ENCODE results near the gene STAC. TPM values are rescaled to one million over a fixed set of nuclear protein-coding genes. Genes with fewer than 3 reads are reported as not detected.

STAC gene
- total RNA-seq, 2 donors from 2014 or later = 0.30 TPM; not detected in 1

- Mint-ChIP-seq H3K4me1 (no peaks in the 10 kb centered on the region), H3K4me3 (no peak overlapping the region), H3K27me3 (peaks cover 26% of the 10 kb centered on the region), H3K27ac (no peak overlapping the region), H3K36me3 (ENCODE audit: low read depth) (no peaks in the 10 kb centered on the region), H3K9me3 (peaks cover 5% of the 10 kb centered on the region)
- no peak for ATAC-seq (replicated peaks)
These were observed 13.9 kb downstream of the STAC start for GRCh38 chr3:36394176-36394575.

GRCh38 chr3:36397841-36398240 lies 17.5 kb downstream of the STAC start:
- no peak overlapping the region for H3K27ac Mint-ChIP-seq
- ATAC-seq (replicated peaks) = no peak
- no peaks in the 10 kb centered on the region for H3K4me1 Mint-ChIP-seq
- no peaks in the 10 kb centered on the region for H3K36me3 Mint-ChIP-seq (ENCODE audit: low read depth)
- H3K27me3 Mint-ChIP-seq = peaks cover 12% of the 10 kb centered on the region
- H3K9me3 Mint-ChIP-seq = peaks cover 5% of the 10 kb centered on the region
- no peak overlapping the region for H3K4me3 Mint-ChIP-seq

- H3K4me1 Mint-ChIP-seq = no peaks in the 10 kb centered on the region
- no peak overlapping the region for H3K4me3 Mint-ChIP-seq
- H3K27ac Mint-ChIP-seq = no peak overlapping the region
- no peak for ATAC-seq (replicated peaks)
- H3K36me3 Mint-ChIP-seq (ENCODE audit: low read depth) = no peaks in the 10 kb centered on the region
- peaks cover 5% of the 10 kb centered on the region for H3K9me3 Mint-ChIP-seq
- peaks cover 5% of the 10 kb centered on the region for H3K27me3 Mint-ChIP-seq
These were observed 19.6 kb downstream of the STAC start for GRCh38 chr3:36399933-36400332.

GRCh38 chr3:36401056-36401455 lies 20.8 kb downstream of the STAC start:
- no peak for ATAC-seq (replicated peaks)
- Mint-ChIP-seq H3K4me3 (no peak overlapping the region), H3K9me3 (peaks cover 5% of the 10 kb centered on the region), H3K4me1 (no peaks in the 10 kb centered on the region), H3K27ac (no peak overlapping the region), H3K27me3 (no peaks in the 10 kb centered on the region), H3K36me3 (ENCODE audit: low read depth) (no peaks in the 10 kb centered on the region)

GRCh38 chr3:36403661-36404060 lies 23.4 kb downstream of the STAC start:
- Mint-ChIP-seq H3K36me3 (ENCODE audit: low read depth) (no peaks in the 10 kb centered on the region), H3K27me3 (no peaks in the 10 kb centered on the region), H3K27ac (no peak overlapping the region), H3K9me3 (no peaks in the 10 kb centered on the region), H3K4me3 (no peak overlapping the region), H3K4me1 (no peaks in the 10 kb centered on the region)
- ATAC-seq (replicated peaks) = no peak

GRCh38 chr3:36405190-36405589 lies 24.9 kb downstream of the STAC start:
- no peaks in the 10 kb centered on the region for H3K4me1 Mint-ChIP-seq
- no peaks in the 10 kb centered on the region for H3K36me3 Mint-ChIP-seq (ENCODE audit: low read depth)
- no peak overlapping the region for H3K4me3 Mint-ChIP-seq
- H3K27me3 Mint-ChIP-seq = no peaks in the 10 kb centered on the region
- H3K9me3 Mint-ChIP-seq = no peaks in the 10 kb centered on the region
- H3K27ac Mint-ChIP-seq = no peak overlapping the region
- no peak for ATAC-seq (replicated peaks)

GRCh38 chr3:36408146-36408545 lies 27.8 kb downstream of the STAC start:
- no peaks in the 10 kb centered on the region for H3K4me1 Mint-ChIP-seq
- no peak for ATAC-seq (replicated peaks)
- no peaks in the 10 kb centered on the region for H3K36me3 Mint-ChIP-seq (ENCODE audit: low read depth)
- H3K4me3 Mint-ChIP-seq = no peak overlapping the region
- no peaks in the 10 kb centered on the region for H3K27me3 Mint-ChIP-seq
- no peak overlapping the region for H3K27ac Mint-ChIP-seq
- no peaks in the 10 kb centered on the region for H3K9me3 Mint-ChIP-seq

- Mint-ChIP-seq H3K27me3 (no peaks in the 10 kb centered on the region), H3K36me3 (ENCODE audit: low read depth) (no peaks in the 10 kb centered on the region), H3K4me3 (no peak overlapping the region), H3K9me3 (no peaks in the 10 kb centered on the region), H3K27ac (no peak overlapping the region), H3K4me1 (no peaks in the 10 kb centered on the region)
- no peak for ATAC-seq (replicated peaks)
These were observed 29.6 kb downstream of the STAC start for GRCh38 chr3:36409862-36410261.

GRCh38 chr3:36411587-36411986 lies 31.3 kb downstream of the STAC start:
- Mint-ChIP-seq H3K4me3 (no peak overlapping the region), H3K27me3 (no peaks in the 10 kb centered on the region), H3K4me1 (no peaks in the 10 kb centered on the region), H3K36me3 (ENCODE audit: low read depth) (no peaks in the 10 kb centered on the region), H3K9me3 (no peaks in the 10 kb centered on the region), H3K27ac (no peak overlapping the region)
- ATAC-seq (replicated peaks) = no peak

- ATAC-seq (replicated peaks) = no peak
- no peak overlapping the region for H3K4me3 Mint-ChIP-seq
- no peaks in the 10 kb centered on the region for H3K36me3 Mint-ChIP-seq (ENCODE audit: low read depth)
- H3K9me3 Mint-ChIP-seq = no peaks in the 10 kb centered on the region
- peaks cover 7% of the 10 kb centered on the region for H3K27me3 Mint-ChIP-seq
- H3K27ac Mint-ChIP-seq = no peak overlapping the region
- no peaks in the 10 kb centered on the region for H3K4me1 Mint-ChIP-seq
These were observed 36.3 kb downstream of the STAC start for GRCh38 chr3:36416599-36416998.

- Mint-ChIP-seq H3K27ac (no peak overlapping the region), H3K9me3 (no peaks in the 10 kb centered on the region), H3K4me1 (no peaks in the 10 kb centered on the region), H3K4me3 (no peak overlapping the region), H3K27me3 (peaks cover 7% of the 10 kb centered on the region), H3K36me3 (ENCODE audit: low read depth) (no peaks in the 10 kb centered on the region)
- ATAC-seq (replicated peaks) = no peak
These were observed 36.9 kb downstream of the STAC start for GRCh38 chr3:36417237-36417636.

- no peaks in the 10 kb centered on the region for H3K9me3 Mint-ChIP-seq
- peaks cover 7% of the 10 kb centered on the region for H3K27me3 Mint-ChIP-seq
- H3K4me1 Mint-ChIP-seq = no peaks in the 10 kb centered on the region
- no peaks in the 10 kb centered on the region for H3K36me3 Mint-ChIP-seq (ENCODE audit: low read depth)
- no peak overlapping the region for H3K27ac Mint-ChIP-seq
- no peak overlapping the region for H3K4me3 Mint-ChIP-seq
- no peak for ATAC-seq (replicated peaks)
These were observed 38.0 kb downstream of the STAC start for GRCh38 chr3:36418296-36418695.

GRCh38 chr3:36428445-36428844 lies 48.1 kb downstream of the STAC start:
- H3K27me3 Mint-ChIP-seq = peaks cover 4% of the 10 kb centered on the region
- H3K36me3 Mint-ChIP-seq (ENCODE audit: low read depth) = no peaks in the 10 kb centered on the region
- H3K4me3 Mint-ChIP-seq = no peak overlapping the region
- no peaks in the 10 kb centered on the region for H3K9me3 Mint-ChIP-seq
- no peak overlapping the region for H3K27ac Mint-ChIP-seq
- no peak for ATAC-seq (replicated peaks)
- no peaks in the 10 kb centered on the region for H3K4me1 Mint-ChIP-seq

GRCh38 chr3:36429986-36430485 lies 49.7 kb downstream of the STAC start:
- ATAC-seq (replicated peaks) = no peak
- Mint-ChIP-seq H3K4me3 (no peak overlapping the region), H3K4me1 (no peaks in the 10 kb centered on the region), H3K9me3 (no peaks in the 10 kb centered on the region), H3K36me3 (ENCODE audit: low read depth) (no peaks in the 10 kb centered on the region), H3K27ac (no peak overlapping the region), H3K27me3 (peaks cover 2% of the 10 kb centered on the region)

- H3K36me3 Mint-ChIP-seq (ENCODE audit: low read depth) = no peaks in the 10 kb centered on the region
- H3K4me1 Mint-ChIP-seq = no peaks in the 10 kb centered on the region
These were observed 53.2 kb downstream of the STAC start for GRCh38 chr3:36433511-36433910.

More at GRCh38 chr3:36433511-36433910, 53.2 kb downstream of the STAC start:
- Mint-ChIP-seq H3K9me3 (no peaks in the 10 kb centered on the region), H3K4me3 (no peak overlapping the region), H3K27me3 (no peaks in the 10 kb centered on the region), H3K27ac (no peak overlapping the region)
- ATAC-seq (replicated peaks) = no peak
